H1 (cell line): Measurements from ENCODE around the gene CCDC110. TPM values are rescaled to one million over a fixed set of nuclear protein-coding genes. Genes with fewer than 3 reads are reported as not detected.

Source experiments
- CTCF ChIA-PET: fragments of 300-600 bp; sonication (Branson Sonifier 250); formaldehyde crosslinking; loops from one replicate; lab custom pipeline; 2021; ENCODE audit not compliant: partially characterized antibody; lab: Charles Lee
- POLR2A ChIA-PET: fragments of 300-600 bp; sonication (Branson Sonifier 250); formaldehyde crosslinking; loops from one replicate; lab custom pipeline; 2021; ENCODE audit warnings: inconsistent platforms; ENCODE audit not compliant: partially characterized antibody; lab: Charles Lee
- DNase-seq, 2 experiments: peaks; one replicate each; pipeline versions ENCODE4 v3.0.0 to v3.0.0-alpha.2; 2010 to 2022; ENCODE audit warnings: low spot score in 2 of 2, low read depth in 1 of 2, mixed read lengths in 1 of 2
- FAIRE-seq: peaks from 2 replicates; lab custom pipeline; 2011; peaks lifted over from hg19 to GRCh38; lab: Jason Lieb, UNC
- H2AFZ ChIP-seq: 2 replicates; pipeline ENCODE4 v1.8.1; 2012; ENCODE audit warnings: low read length, inconsistent platforms
- H2AK5ac ChIP-seq: 2 replicates; pipeline ENCODE4 v1.6.1; 2013; ENCODE audit warnings: low read depth, low read length
- H2BK120ac ChIP-seq: replicated peaks from 2 replicates; pipeline ENCODE3; 2013; ENCODE audit warnings: low read depth, low read length, inconsistent platforms
- H2BK12ac ChIP-seq: 2 replicates; pipeline ENCODE4 v1.6.1; 2013; ENCODE audit warnings: low read depth, low read length
- H2BK15ac ChIP-seq: 2 replicates; pipeline ENCODE4 v1.6.1; 2013; ENCODE audit warnings: low read length
- H2BK20ac ChIP-seq: 2 replicates; pipeline ENCODE4 v1.6.1; 2013; ENCODE audit warnings: low read length
- H2BK5ac ChIP-seq: 2 replicates; pipeline ENCODE4 v1.6.1; 2013; ENCODE audit warnings: low read depth, low read length
- H3K14ac ChIP-seq: 2 replicates; pipeline ENCODE4 v1.6.1; 2013; ENCODE audit warnings: inconsistent platforms; ENCODE audit not compliant: insufficient read length
- H3K18ac ChIP-seq: 2 replicates; pipeline ENCODE4 v1.6.1; 2013; ENCODE audit warnings: low read length; ENCODE audit errors: extremely low read depth
- H3K23ac ChIP-seq: 2 replicates; pipeline ENCODE4 v1.6.1; 2013; ENCODE audit warnings: inconsistent platforms; ENCODE audit not compliant: insufficient read length
- H3K23me2 ChIP-seq: 2 replicates; pipeline ENCODE4 v1.6.1; 2013; ENCODE audit warnings: low read depth, low read length
- H3K27ac ChIP-seq: 2 replicates; pipeline ENCODE4 v1.6.1; 2011; ENCODE audit warnings: low read depth, low read length, inconsistent platforms
- H3K27me3 ChIP-seq, 4 experiments: replicated peaks in 1 of 4; 1 replicate in 1 of 4; 2 replicates in 3 of 4; pipeline versions ENCODE4 v1.6.1 to v1.8.1; 2011 to 2013; ENCODE audit warnings: low read length in 3 of 4, mild to moderate bottlenecking in 3 of 4, inconsistent platforms in 2 of 4, mixed read lengths in 2 of 4, moderate library complexity in 1 of 4; ENCODE audit not compliant: control insufficient read depth in 3 of 4, insufficient read depth in 3 of 4; ENCODE audit errors: extremely low read depth in 1 of 4
- H3K36me3 ChIP-seq, 4 experiments: 2 replicates each; pipeline versions ENCODE4 v1.6.1 to v1.8.1; 2011 to 2013; ENCODE audit warnings: mild to moderate bottlenecking in 4 of 4, low read length in 3 of 4, moderate library complexity in 2 of 4, control low read depth in 1 of 4, inconsistent platforms in 1 of 4; ENCODE audit not compliant: insufficient read depth in 4 of 4, control insufficient read depth in 2 of 4
- H3K4ac ChIP-seq: replicated peaks from 2 replicates; pipeline ENCODE3; 2013; ENCODE audit warnings: low read length, low read depth, mixed read lengths, inconsistent platforms; ENCODE audit not compliant: insufficient read length
- H3K4me1 ChIP-seq, 4 experiments: replicated peaks in 1 of 4; 1 replicate in 1 of 4; 2 replicates in 3 of 4; pipeline versions ENCODE4 v1.6.1 to v1.8.1; 2011 to 2013; ENCODE audit warnings: low read length in 3 of 4, inconsistent platforms in 2 of 4, mixed read lengths in 1 of 4; ENCODE audit not compliant: insufficient read depth in 4 of 4, control insufficient read depth in 3 of 4
- H3K4me2 ChIP-seq, 2 experiments: 2 replicates each; pipeline versions ENCODE4 v1.6.1 to v1.8.1; 2011 to 2013; ENCODE audit warnings: low read depth in 2 of 2, low read length in 2 of 2, control low read depth in 1 of 2, inconsistent platforms in 1 of 2, mild to moderate bottlenecking in 1 of 2; ENCODE audit not compliant: insufficient read depth in 1 of 2
- H3K4me3 ChIP-seq, 4 experiments: fragments of 200-600, 300-600 bp in 1 of 4; sonication (generic), shearing (Covaris generic), sonication (Bioruptor Twin) in 1 of 4; 2 replicates each; pipeline versions ENCODE4 v1.5.1 to v1.8.1; 2011 to 2016; ENCODE audit warnings: low read length in 4 of 4, low read depth in 3 of 4, control low read depth in 2 of 4, inconsistent platforms in 2 of 4, mild to moderate bottlenecking in 2 of 4, mixed read lengths in 1 of 4, moderate library complexity in 1 of 4; ENCODE audit not compliant: insufficient read depth in 2 of 4; ENCODE audit errors: extremely low read depth in 1 of 4
- H3K56ac ChIP-seq: replicated peaks from 2 replicates; pipeline ENCODE3; 2013; ENCODE audit warnings: low read depth, mild to moderate bottlenecking, mixed read lengths, low read length, inconsistent platforms; ENCODE audit not compliant: insufficient read length
- H3K79me1 ChIP-seq: 2 replicates; pipeline ENCODE4 v1.6.1; 2013; ENCODE audit warnings: low read depth, low read length, control low read depth
- H3K79me2 ChIP-seq, 2 experiments: 2 replicates each; pipeline versions ENCODE4 v1.6.1 to v1.8.1; 2012 to 2013; ENCODE audit warnings: low read length in 2 of 2, mild to moderate bottlenecking in 2 of 2, inconsistent platforms in 1 of 2; ENCODE audit not compliant: insufficient read depth in 2 of 2, control insufficient read depth in 1 of 2
- H3K9ac ChIP-seq, 4 experiments: replicated peaks in 1 of 4; 1 replicate in 1 of 4; 2 replicates in 3 of 4; pipeline versions ENCODE4 v1.6.1 to v1.8.1; 2011 to 2013; ENCODE audit warnings: low read depth in 3 of 4, low read length in 3 of 4, control low read depth in 2 of 4, mild to moderate bottlenecking in 2 of 4, moderate library complexity in 2 of 4, inconsistent platforms in 1 of 4; ENCODE audit errors: extremely low read depth in 1 of 4
- H3K9me3 ChIP-seq, 2 experiments: 2 replicates each; pipeline versions ENCODE4 v1.6.1 to v1.8.1; 2012 to 2013; ENCODE audit warnings: mild to moderate bottlenecking in 2 of 2, moderate library complexity in 2 of 2, control low read depth in 1 of 2, inconsistent platforms in 1 of 2, low read depth in 1 of 2, low read length in 1 of 2, mixed read lengths in 1 of 2; ENCODE audit not compliant: insufficient read depth in 2 of 2
- H4K20me1 ChIP-seq, 2 experiments: replicated peaks in 1 of 2; 2 replicates each; pipeline versions ENCODE3 to v1.8.1; 2011 to 2013; ENCODE audit warnings: inconsistent platforms in 2 of 2, low read length in 2 of 2, mild to moderate bottlenecking in 1 of 2; ENCODE audit not compliant: insufficient read depth in 2 of 2, control insufficient read depth in 1 of 2
- H4K5ac ChIP-seq: 2 replicates; pipeline ENCODE4 v1.6.1; 2013; ENCODE audit warnings: low read length, low read depth, mixed read lengths, inconsistent platforms; ENCODE audit not compliant: insufficient read length
- H4K8ac ChIP-seq: 2 replicates; pipeline ENCODE4 v1.8.0; 2013; ENCODE audit warnings: mild to moderate bottlenecking, moderate library complexity, low read length, inconsistent platforms; ENCODE audit not compliant: insufficient read depth; ENCODE audit errors: extremely low read depth
- H4K91ac ChIP-seq: replicated peaks from 2 replicates; pipeline ENCODE3; 2013; ENCODE audit warnings: low read length, mixed read lengths, inconsistent platforms; ENCODE audit not compliant: insufficient read length
- BRCA1 ChIP-seq: IDR thresholded peaks from 2 replicates; pipeline ENCODE4 v1.6.1; 2012; ENCODE audit warnings: low read depth, low read length, improper control_type of control experiment
- HDAC2 ChIP-seq, 2 experiments: fragments of 300-600 bp in 1 of 2; sonication (generic) in 1 of 2; IDR thresholded peaks; 2 replicates each; pipeline ENCODE4 v1.6.1; 2011 to 2012; ENCODE audit warnings: low read depth in 2 of 2, low read length in 2 of 2, mild to moderate bottlenecking in 2 of 2, moderate library complexity in 2 of 2, borderline replicate concordance in 1 of 2, inconsistent platforms in 1 of 2
- SRF ChIP-seq: IDR thresholded peaks from 2 replicates; pipeline ENCODE4 v1.6.1; 2011; ENCODE audit warnings: mild to moderate bottlenecking, low read depth, low read length, moderate library complexity
- SUZ12 ChIP-seq: fragments of 200-600 bp; sonication (generic); IDR thresholded peaks from 2 replicates; pipeline ENCODE4 v1.6.1; 2012; ENCODE audit warnings: mild to moderate bottlenecking, inconsistent platforms, low read length, moderate library complexity, mixed read lengths
- USF2 ChIP-seq: IDR thresholded peaks from 2 replicates; pipeline ENCODE4 v1.6.1; 2011; ENCODE audit warnings: low read length, improper control_type of control experiment
- polyA plus RNA-seq, 7 experiments: library from polyadenylated mRNA; depleted of rRNA in 3 of 7; stranded (reverse) in 5 of 7; unstranded in 2 of 7; fragments of >200 nt in 5 of 7; fragments of 200-250 nt in 2 of 7; gene quantifications; 1 replicate in 5 of 7; 2 replicates in 1 of 7; 4 replicates in 1 of 7; pipeline versions ENCODE4 v1.2.1 to v1.2.3, GENCODE V29; 2011 to 2013; ENCODE audit warnings: missing spikeins in 2 of 7, mixed read lengths in 2 of 7
- total RNA-seq: library from RNA; stranded (reverse); fragmentation: NEBNext Ultra II Directional; extraction: Animal tissue kit (Norgen Biotek cat#: 25700); gene quantifications from 2 replicates; pipeline ENCODE4 v1.2.1, GENCODE V29; 2021

The CCDC110 gene
- total and polyA plus RNA-seq, 2 of the 8 experiments (the other 6 are each of a cell fraction or from before 2014, with no cell fraction given) = 0.33 to 3.1 TPM

- H3K27ac ChIP-seq = no peak overlapping the region
- ChIA-PET CTCF (interaction anchor here (0.6 kb wide), 1 partner anchor 395 kb away, joined by 3 read pairs; no protein-coding TSS in a partner anchor), POLR2A (no interaction called here)
- H3K4me2 ChIP-seq = no peak overlapping the region
- H2BK15ac ChIP-seq = no peak overlapping the region
- H2BK20ac ChIP-seq = no peak overlapping the region
- H2AK5ac ChIP-seq = no peak overlapping the region
- H2BK12ac ChIP-seq = no peak overlapping the region
- H3K4me3 ChIP-seq = no peak overlapping the region
- no peaks in the 10 kb centered on the region for H3K36me3 ChIP-seq
- H3K23me2 ChIP-seq = no peaks in the 10 kb centered on the region
- H3K14ac ChIP-seq = no peak overlapping the region
- no peak overlapping the region for H2AFZ ChIP-seq
- H3K79me1 ChIP-seq = no peaks in the 10 kb centered on the region
- no peak overlapping the region for H3K23ac ChIP-seq
- TF ChIP-seq HDAC2 (IDR thresholded peaks at IDR 0.05; ENCODE audit: borderline replicate concordance in 1 of 2, low read depth in 2 of 2, low read length in 2 of 2) (no peak), USF2 (no peak), BRCA1 (no peak), SRF (no peak), SUZ12 (no peak)
- no peak overlapping the region for H3K56ac ChIP-seq
- no peak overlapping the region for H3K18ac ChIP-seq
- H4K5ac ChIP-seq = no peak overlapping the region
- H3K4me1 ChIP-seq = no peaks in the 10 kb centered on the region
- H3K9ac ChIP-seq = no peak overlapping the region
- no peak overlapping the region for H2BK5ac ChIP-seq
- H3K27me3 ChIP-seq = no peaks in the 10 kb centered on the region
- H2BK120ac ChIP-seq = no peak overlapping the region
- no peak overlapping the region for H4K91ac ChIP-seq
- H4K20me1 ChIP-seq = no peaks in the 10 kb centered on the region
- no peak overlapping the region for H4K8ac ChIP-seq
- FAIRE-seq (no peak), DNase-seq (no peak)
- H3K79me2 ChIP-seq = no peaks in the 10 kb centered on the region
- H3K4ac ChIP-seq = no peak overlapping the region
- no peaks in the 10 kb centered on the region for H3K9me3 ChIP-seq
Measured at GRCh38 chr4:185435466-185435865, 36.1 kb downstream of the CCDC110 start.
